PC-3 (cell line): Measurements from ENCODE around the gene DRAXIN. TPM values are rescaled to one million over a fixed set of nuclear protein-coding genes. Genes with fewer than 3 reads are reported as not detected.

Experiments used
- ATAC-seq: fragments of 200-7000 bp; cut with Tn5 transposase; 2 replicates; pipeline ENCODE4 v1.9.1; 2020; ENCODE audit warnings: mild to moderate bottlenecking, moderate library complexity
- BruUV-seq: library from RNA; stranded (reverse); fragments of 400-500 nt; replicated peaks from 2 replicates; lab custom pipeline; 2021; lab: Mats Ljungman, UMichigan
- CTCF ChIA-PET: fragments of 300-600 bp; sonication (Branson Sonifier 250); formaldehyde crosslinking; loops from one replicate; lab custom pipeline; 2022; ENCODE audit warnings: antibody characterized with exemption; lab: Charles Lee
- POLR2A ChIA-PET: fragments of 300-600 bp; sonication (Branson Sonifier 250); formaldehyde crosslinking; loops from one replicate; lab custom pipeline; 2022; ENCODE audit warnings: antibody characterized with exemption; ENCODE audit not compliant: unreplicated experiment; lab: Charles Lee
- DNase-seq: peaks from one replicate; pipeline ENCODE4 v3.0.0-alpha.2; 2015
- H2AFZ ChIP-seq: fragments of 300-600 bp; sonication (generic); 2 replicates; pipeline ENCODE4 v1.6.0; 2016; ENCODE audit warnings: antibody characterized with exemption, low read length
- H3F3A ChIP-seq: fragments of 300-600 bp; sonication (generic); one replicate; pipeline ENCODE4 v1.6.0; 2017; ENCODE audit warnings: antibody characterized with exemption, low read length, control low read depth, mild to moderate bottlenecking; ENCODE audit not compliant: unreplicated experiment
- H3K27ac ChIP-seq: fragments of 300-600 bp; sonication (generic); 2 replicates; pipeline ENCODE4 v1.5.1; 2016; ENCODE audit warnings: mild to moderate bottlenecking, low read length
- H3K27me3 ChIP-seq: fragments of 300-600 bp; sonication (generic); 2 replicates; pipeline ENCODE4 v1.6.1; 2016; ENCODE audit warnings: low read length, mixed read lengths
- H3K36me3 ChIP-seq: fragments of 300-600 bp; sonication (generic); 2 replicates; pipeline ENCODE4 v1.6.1; 2016; ENCODE audit warnings: low read depth, mixed run types, low read length, mixed read lengths
- H3K4me1 ChIP-seq: fragments of 300-600 bp; sonication (generic); 2 replicates; pipeline ENCODE4 v1.5.1; 2016; ENCODE audit warnings: low read length; ENCODE audit not compliant: insufficient read depth
- H3K4me2 ChIP-seq: fragments of 300-600 bp; sonication (generic); 2 replicates; pipeline ENCODE4 v1.6.0; 2016; ENCODE audit warnings: low read length
- H3K4me3 ChIP-seq: fragments of 300-600 bp; sonication (generic); 2 replicates; pipeline ENCODE4 v1.5.1; 2016; ENCODE audit warnings: mild to moderate bottlenecking, low read length, mixed read lengths
- H3K79me2 ChIP-seq: fragments of 300-600 bp; sonication (generic); 2 replicates; pipeline ENCODE4 v1.6.1; 2017; ENCODE audit warnings: low read length, mixed read lengths
- H3K9ac ChIP-seq: fragments of 300-600 bp; sonication (generic); 2 replicates; pipeline ENCODE4 v1.6.0; 2016; ENCODE audit warnings: mild to moderate bottlenecking, low read length
- H3K9me2 ChIP-seq: fragments of 300-600 bp; sonication (generic); replicated peaks from 2 replicates; pipeline ENCODE4 v1.6.1; 2016; ENCODE audit warnings: mixed run types, low read length, mixed read lengths
- H3K9me3 ChIP-seq: fragments of 300-600 bp; sonication (generic); 2 replicates; pipeline ENCODE4 v1.6.1; 2016; ENCODE audit warnings: low read length, mixed read lengths
- H4K20me1 ChIP-seq: fragments of 300-600 bp; sonication (generic); 2 replicates; pipeline ENCODE4 v1.6.1; 2016; ENCODE audit warnings: low read length, mixed read lengths
- EZH2 ChIP-seq: fragments of 300-600 bp; sonication (generic); IDR thresholded peaks from one replicate; pipeline ENCODE4 v1.6.1; 2017; ENCODE audit warnings: antibody characterized with exemption, mild to moderate bottlenecking, low read length; ENCODE audit not compliant: unreplicated experiment
- EZH2phosphoT487 ChIP-seq: fragments of 300-600 bp; sonication (generic); IDR thresholded peaks from 2 replicates; pipeline ENCODE4 v1.6.1; 2018; ENCODE audit warnings: mild to moderate bottlenecking, antibody characterized with exemption, low read length, borderline replicate concordance
- intact Hi-C: fragments of 100-400 bp; cut with micrococcal nuclease; formaldehyde crosslinking; loops from 2 replicates; pipeline ENCODE4 v1.9.0; 2023
- total RNA-seq: library from RNA; depleted of rRNA; stranded (reverse); fragments of >200 nt; gene quantifications from 2 replicates; pipeline ENCODE4 v1.2.3, GENCODE V29; 2014
- TF ChIP-seq, protein P1 (sequence below): fragments of 300-600 bp; sonication (generic); conservative IDR thresholded peaks from 2 replicates; pipeline ENCODE4 v1.5.1; 2017; ENCODE audit warnings: antibody characterized with exemption, low read depth, mild to moderate bottlenecking, low read length

DRAXIN gene
- total RNA-seq, 1 experiment from 2014 or later: 0.07 TPM

DNA sequence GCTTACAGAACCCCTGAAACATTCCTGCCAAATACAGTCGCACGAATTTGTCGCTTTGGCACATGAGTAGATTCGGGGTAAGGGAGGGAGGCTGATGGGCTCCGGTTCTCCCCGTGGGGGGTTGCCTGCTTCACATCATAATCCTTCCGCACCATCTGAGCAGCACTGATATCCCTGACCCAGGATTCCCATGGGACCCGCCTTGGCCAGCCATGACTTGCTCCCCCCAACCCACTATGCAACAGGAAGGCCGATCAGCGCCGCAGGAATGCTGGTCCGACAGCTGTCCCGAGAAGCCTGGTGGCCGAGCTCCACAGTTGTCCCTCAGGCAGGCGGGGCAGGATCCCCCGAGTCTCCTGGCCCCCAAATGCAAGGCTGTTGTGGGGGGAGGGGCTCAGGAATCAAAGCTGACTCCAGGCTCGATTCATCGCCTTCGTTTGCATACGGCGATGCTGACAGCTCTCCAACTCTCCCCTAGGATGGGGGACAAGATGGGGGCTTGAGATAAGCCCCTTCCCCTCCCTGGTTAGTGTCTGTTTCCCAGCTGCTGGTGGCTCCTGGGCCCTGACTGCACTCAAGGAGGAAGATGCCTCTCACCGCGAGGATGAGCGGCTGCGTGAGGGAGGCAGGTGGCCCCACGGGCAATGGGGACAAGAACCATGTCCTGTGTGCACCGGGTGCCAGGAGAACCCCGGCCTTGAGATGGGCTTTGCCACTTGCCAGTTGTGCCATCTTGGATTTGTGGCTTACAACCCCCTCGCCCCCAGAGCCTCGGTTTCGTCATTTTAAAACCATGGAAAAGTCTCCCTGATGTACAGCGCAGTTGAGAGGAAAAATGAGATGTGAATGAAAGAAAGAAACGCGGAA lies 9.3 kb downstream of the DRAXIN start:
- intact Hi-C loops: no loop called here
- no TSS peak for BruUV-seq
- DNase-seq (no peak), ATAC-seq (no peak)
- TF ChIP-seq EZH2 (no peak), EZH2phosphoT487 (no peak)
- TF ChIP-seq, protein P1, sequence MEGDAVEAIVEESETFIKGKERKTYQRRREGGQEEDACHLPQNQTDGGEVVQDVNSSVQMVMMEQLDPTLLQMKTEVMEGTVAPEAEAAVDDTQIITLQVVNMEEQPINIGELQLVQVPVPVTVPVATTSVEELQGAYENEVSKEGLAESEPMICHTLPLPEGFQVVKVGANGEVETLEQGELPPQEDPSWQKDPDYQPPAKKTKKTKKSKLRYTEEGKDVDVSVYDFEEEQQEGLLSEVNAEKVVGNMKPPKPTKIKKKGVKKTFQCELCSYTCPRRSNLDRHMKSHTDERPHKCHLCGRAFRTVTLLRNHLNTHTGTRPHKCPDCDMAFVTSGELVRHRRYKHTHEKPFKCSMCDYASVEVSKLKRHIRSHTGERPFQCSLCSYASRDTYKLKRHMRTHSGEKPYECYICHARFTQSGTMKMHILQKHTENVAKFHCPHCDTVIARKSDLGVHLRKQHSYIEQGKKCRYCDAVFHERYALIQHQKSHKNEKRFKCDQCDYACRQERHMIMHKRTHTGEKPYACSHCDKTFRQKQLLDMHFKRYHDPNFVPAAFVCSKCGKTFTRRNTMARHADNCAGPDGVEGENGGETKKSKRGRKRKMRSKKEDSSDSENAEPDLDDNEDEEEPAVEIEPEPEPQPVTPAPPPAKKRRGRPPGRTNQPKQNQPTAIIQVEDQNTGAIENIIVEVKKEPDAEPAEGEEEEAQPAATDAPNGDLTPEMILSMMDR: no peak
- ChIA-PET CTCF (no interaction called here), POLR2A (no interaction called here)
- H3K36me3 ChIP-seq: no peaks in the 10 kb centered on the region
- H3K27me3 ChIP-seq: peaks cover 7% of the 10 kb centered on the region; the same call in 1 of the 2 replicates
- H3K9ac ChIP-seq: no peak overlapping the region
- H3K4me3 ChIP-seq: no peak overlapping the region
- H2AFZ ChIP-seq: no peak overlapping the region
- H3K79me2 ChIP-seq: no peaks in the 10 kb centered on the region
- H3K9me3 ChIP-seq: no peaks in the 10 kb centered on the region
- H3K4me1 ChIP-seq: no peaks in the 10 kb centered on the region
- H3K9me2 ChIP-seq: no peaks in the 10 kb centered on the region
- H3K27ac ChIP-seq: no peak overlapping the region
- no peaks in the 10 kb centered on the region for H3F3A ChIP-seq
- no peaks in the 10 kb centered on the region for H4K20me1 ChIP-seq
- no peak overlapping the region for H3K4me2 ChIP-seq

DNA sequence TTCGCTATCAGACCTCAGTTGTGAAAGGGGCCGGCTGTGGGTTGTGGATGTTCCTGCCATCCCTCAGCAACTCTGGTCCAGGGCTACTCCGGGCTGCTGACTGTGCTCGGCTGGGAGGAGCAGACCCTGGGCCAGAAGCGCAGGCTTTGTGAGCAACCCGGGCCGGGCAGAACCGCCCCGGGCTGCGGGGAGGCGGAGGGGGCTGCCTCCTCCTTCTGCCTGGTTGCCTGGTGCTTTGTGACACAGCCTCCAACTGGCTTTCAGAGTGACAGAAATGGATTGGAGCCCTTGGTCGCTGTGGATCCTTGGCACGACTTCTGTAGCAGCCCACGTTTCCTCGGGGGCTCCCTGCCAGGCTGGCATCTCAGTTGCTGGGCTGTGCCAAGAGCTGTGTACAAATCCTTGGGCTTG lies 10.0 kb downstream of the DRAXIN start:
- no peak for DNase-seq
- Histone ChIP-seq H3K79me2 (no peaks in the 10 kb centered on the region), H3F3A (no peaks in the 10 kb centered on the region), H3K4me2 (no peak overlapping the region), H3K27me3 (peaks cover 7% of the 10 kb centered on the region; the same call in 1 of the 2 replicates), H2AFZ (no peak overlapping the region), H4K20me1 (no peaks in the 10 kb centered on the region), H3K9me2 (no peaks in the 10 kb centered on the region), H3K9me3 (no peaks in the 10 kb centered on the region), H3K36me3 (no peaks in the 10 kb centered on the region), H3K4me3 (no peak overlapping the region), H3K27ac (no peak overlapping the region), H3K9ac (no peak overlapping the region), H3K4me1 (no peaks in the 10 kb centered on the region)
- BruUV-seq: no TSS peak
- TF ChIP-seq, protein P1: no peak
- TF ChIP-seq EZH2 (no peak), EZH2phosphoT487 (no peak)
- ChIA-PET CTCF (no interaction called here), POLR2A (no interaction called here)
- intact Hi-C loops: no loop called here
- ATAC-seq: no peak
